ENCODE results near the gene TMEM213. TPM values are rescaled to one million over a fixed set of nuclear protein-coding genes. Genes with fewer than 3 reads are reported as not detected.
A peak's percentile ranks its signal among the peaks of the same experiment; 100 is the strongest.

Gene TMEM213
- total and polyA plus RNA-seq, 5 experiments from 2014 or later, result not detected

DNA sequence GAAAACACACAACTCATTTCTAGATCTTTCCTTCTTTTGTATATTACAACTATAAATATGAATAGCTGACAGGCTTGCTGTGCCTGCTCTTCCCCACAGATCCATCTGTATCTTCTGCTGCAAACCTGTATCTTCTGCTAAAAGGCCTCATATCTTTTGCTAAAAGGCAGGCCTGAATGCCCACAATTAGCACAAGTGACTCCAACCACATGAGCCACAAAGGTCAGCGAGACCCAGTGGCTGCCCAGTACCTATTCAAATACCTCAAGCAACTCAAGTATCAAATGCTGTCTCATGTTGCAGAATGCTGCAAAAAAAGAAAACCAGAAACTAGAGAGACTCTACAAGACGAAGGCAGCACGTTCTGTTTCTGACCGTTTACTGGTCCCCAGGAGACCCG lies 54.7 kb downstream of the TMEM213 start:
- peaks cover 2 to 14% (median 6%) of the 10 kb centered on the region in 9 donors for H3K9me3 Mint-ChIP-seq
- H3K36me3 Mint-ChIP-seq, result peaks cover 0 to 17% (median 5%) of the 10 kb centered on the region in 3 donors
- H3K27me3 Mint-ChIP-seq, result peaks cover 0 to 2% (median 0%) of the 10 kb centered on the region in 5 donors
- H3K4me1 Mint-ChIP-seq, result no peaks in the 10 kb centered on the region
- ATAC-seq (no peak), DNase-seq (no peak)
- no peak overlapping the region for H3K4me3 Mint-ChIP-seq
- POLR2A ChIA-PET, result no interaction called here
- H3K27ac Mint-ChIP-seq, result no peak overlapping the region

DNA sequence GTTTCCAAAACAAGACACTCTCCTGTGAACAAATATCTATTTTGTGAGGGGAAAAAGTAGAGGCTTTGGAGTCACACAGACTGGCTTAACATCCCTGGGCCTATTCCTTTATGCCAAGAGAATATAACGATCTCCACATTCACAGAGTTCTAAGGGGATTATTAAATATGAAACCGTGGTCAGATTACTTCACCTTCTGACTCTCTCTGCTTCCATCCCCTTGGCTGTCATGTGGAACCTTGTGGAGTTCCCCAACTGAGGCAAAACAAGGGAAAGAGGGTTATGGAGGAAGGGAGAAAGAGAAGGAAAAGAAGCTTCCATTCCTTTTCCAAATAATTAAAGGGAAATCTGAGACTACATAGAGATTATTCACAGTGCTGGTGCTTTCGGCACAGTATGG lies 55.7 kb downstream of the TMEM213 start:
- POLR2A ChIA-PET, result no interaction called here
- Mint-ChIP-seq H3K9me3 (peaks cover 5 to 24% (median 14%) of the 10 kb centered on the region in 9 donors), H3K4me3 (no peak overlapping the region), H3K27ac (no peak overlapping the region), H3K27me3 (peaks cover 0 to 2% (median 0%) of the 10 kb centered on the region in 5 donors), H3K36me3 (peaks cover 0 to 22% (median 10%) of the 10 kb centered on the region in 3 donors), H3K4me1 (no peaks in the 10 kb centered on the region)
- DNase-seq, result no peak
- no peak for ATAC-seq

DNA sequence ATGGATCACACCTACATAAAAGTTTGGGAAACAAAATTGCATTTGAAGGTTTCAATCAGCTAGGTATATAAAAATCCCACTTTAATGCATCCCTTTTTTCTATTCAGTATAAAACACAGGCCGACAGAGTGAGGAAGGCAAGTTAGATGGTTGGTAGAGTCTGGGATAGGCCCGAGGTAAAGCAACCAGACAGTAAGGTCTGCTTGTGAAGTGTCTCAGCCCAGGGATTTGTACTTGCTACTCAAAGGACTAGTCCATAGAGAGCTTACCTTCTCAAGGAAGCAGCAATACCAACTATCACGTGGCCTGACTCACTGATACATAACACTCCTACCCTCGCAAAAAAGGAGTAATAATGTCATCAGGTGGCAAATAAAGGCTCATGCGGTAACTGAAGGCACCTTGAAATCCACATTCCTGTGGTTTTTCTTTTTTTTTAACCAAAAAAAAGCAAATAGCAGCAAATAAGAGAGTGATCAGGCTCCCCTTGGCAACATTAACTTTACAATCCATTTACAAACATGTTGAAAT lies 56.4 kb downstream of the TMEM213 start:
- Mint-ChIP-seq H3K36me3 (peaks cover 0 to 22% (median 10%) of the 10 kb centered on the region in 3 donors), H3K4me1 (no peaks in the 10 kb centered on the region), H3K9me3 (peaks cover 5 to 27% (median 14%) of the 10 kb centered on the region in 9 donors), H3K27ac (no peak overlapping the region), H3K4me3 (no peak overlapping the region), H3K27me3 (peaks cover 0 to 2% (median under 1%) of the 10 kb centered on the region in 5 donors)
- POLR2A ChIA-PET, result no interaction called here
- no peak for ATAC-seq
- DNase-seq, result no peak

DNA sequence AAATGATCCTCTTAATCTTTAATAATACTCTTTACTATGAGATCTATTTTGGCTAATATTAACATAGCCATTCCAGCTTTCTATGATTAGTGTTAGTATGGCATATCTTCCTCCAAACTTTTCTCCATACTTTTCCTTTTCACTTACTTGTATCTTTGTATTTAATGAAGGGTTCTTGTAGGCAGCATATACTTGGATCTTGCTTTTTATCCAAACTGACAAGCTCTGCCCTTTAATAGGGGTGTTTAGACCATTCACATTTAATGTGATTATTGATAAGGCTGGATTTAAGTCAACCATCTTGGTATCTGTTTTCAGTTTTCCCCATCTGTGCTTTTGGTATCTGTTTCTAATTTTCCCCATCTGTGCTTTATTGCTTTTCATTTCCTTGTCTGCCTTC lies 59.9 kb downstream of the TMEM213 start:
- no peak for ATAC-seq
- peaks cover 0 to 8% (median 0%) of the 10 kb centered on the region in 5 donors for H3K27me3 Mint-ChIP-seq
- no peak overlapping the region for H3K4me3 Mint-ChIP-seq
- H3K9me3 Mint-ChIP-seq, result peaks cover 5 to 27% (median 13%) of the 10 kb centered on the region in 9 donors
- H3K4me1 Mint-ChIP-seq, result no peaks in the 10 kb centered on the region
- no peak overlapping the region for H3K27ac Mint-ChIP-seq
- peaks cover 0 to 18% (median 8%) of the 10 kb centered on the region in 3 donors for H3K36me3 Mint-ChIP-seq
- DNase-seq, result no peak
- POLR2A ChIA-PET, result no interaction called here

DNA sequence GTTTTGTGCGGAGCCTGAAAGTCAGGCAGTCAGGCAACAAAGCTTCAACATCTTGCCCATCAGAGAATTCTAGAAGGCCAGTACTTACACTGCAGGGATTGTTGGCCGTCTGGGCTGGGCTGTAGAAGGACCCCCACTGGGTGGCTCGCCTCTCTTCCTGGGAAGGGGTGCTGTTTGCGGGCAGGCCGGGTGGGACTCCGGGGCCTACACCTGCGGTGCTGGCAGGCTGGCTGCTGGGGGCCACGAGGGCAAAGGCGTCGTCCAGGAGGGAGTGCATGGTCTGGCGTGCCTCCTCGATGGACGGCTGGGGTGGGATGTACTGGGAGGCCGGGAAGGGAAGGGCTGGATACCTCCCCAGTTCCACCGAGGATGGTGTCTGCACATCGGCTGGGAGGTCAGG lies 63.3 kb downstream of the TMEM213 start:
- Mint-ChIP-seq H3K4me1 (peaks cover 3 to 18% (median 7%) of the 10 kb centered on the region in 4 donors), H3K27ac (peak overlapping the region in 1 of 10 donors; percentile 27), H3K27me3 (peaks cover 0 to 8% (median 0%) of the 10 kb centered on the region in 5 donors), H3K36me3 (peaks cover 0 to 18% (median 8%) of the 10 kb centered on the region in 3 donors), H3K4me3 (no peak overlapping the region), H3K9me3 (peaks cover 5 to 24% (median 13%) of the 10 kb centered on the region in 9 donors)
- ATAC-seq (no peak), DNase-seq (no peak)
- POLR2A ChIA-PET, result no interaction called here

DNA sequence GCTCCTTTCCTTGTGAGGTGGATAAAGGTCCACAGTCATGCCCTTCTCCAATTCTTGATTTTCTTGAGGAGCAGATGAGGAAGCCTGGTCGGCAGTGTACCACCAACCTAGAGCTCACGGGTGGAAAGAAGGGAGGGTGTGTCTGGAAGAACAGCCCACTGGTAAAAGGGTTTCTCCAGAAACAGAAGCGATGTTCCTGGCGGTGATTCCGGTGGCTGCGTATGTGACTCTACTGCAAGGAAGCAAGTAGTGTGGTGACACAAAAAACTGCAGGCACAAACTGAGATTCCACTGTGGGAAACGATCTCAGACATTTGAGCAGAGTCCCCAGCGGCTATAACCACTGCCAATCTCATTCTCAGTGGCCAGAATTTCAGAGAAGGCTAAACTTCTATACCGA lies 66.1 kb downstream of the TMEM213 start:
- no peaks in the 10 kb centered on the region for H3K36me3 Mint-ChIP-seq
- DNase-seq (no peak), ATAC-seq (no peak)
- H3K27ac Mint-ChIP-seq, result peak overlapping the region in 1 of 10 donors; percentile 0
- POLR2A ChIA-PET, result interaction anchor here (0.5 kb wide), 1 partner anchor 25 kb away, joined by 4 read pairs; no protein-coding TSS in a partner anchor
- peaks cover 4 to 18% (median 8%) of the 10 kb centered on the region in 4 donors for H3K4me1 Mint-ChIP-seq
- peaks cover 0 to 8% (median 3%) of the 10 kb centered on the region in 5 donors for H3K27me3 Mint-ChIP-seq
- peaks cover 0 to 3% (median 0%) of the 10 kb centered on the region in 9 donors for H3K9me3 Mint-ChIP-seq
- no peak overlapping the region for H3K4me3 Mint-ChIP-seq

DNA sequence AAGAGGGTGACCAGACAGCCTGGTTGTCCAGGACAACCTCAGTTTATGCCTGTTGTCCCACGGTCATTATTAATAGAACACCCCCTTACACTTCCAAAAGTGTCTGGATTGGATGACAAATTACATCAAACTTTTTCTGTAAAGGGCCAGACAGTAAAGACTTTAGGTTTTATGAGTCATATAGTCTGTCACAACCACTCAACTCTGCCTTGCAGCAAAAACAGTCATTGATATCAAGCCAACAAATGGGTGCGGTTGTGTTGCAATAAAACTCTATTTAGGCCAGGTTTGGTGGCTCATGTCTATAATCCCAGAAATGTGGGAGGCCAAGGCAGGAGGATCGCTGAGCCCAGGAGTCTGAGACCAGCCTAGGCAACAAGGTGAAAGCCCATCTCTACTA lies 66.9 kb downstream of the TMEM213 start:
- POLR2A ChIA-PET, result no interaction called here
- Mint-ChIP-seq H3K9me3 (no peaks in the 10 kb centered on the region), H3K4me3 (no peak overlapping the region), H3K27me3 (peaks cover 0 to 6% (median 2%) of the 10 kb centered on the region in 5 donors), H3K36me3 (no peaks in the 10 kb centered on the region), H3K27ac (peak overlapping the region in 4 of 10 donors; percentile 25 to 85 (median 58)), H3K4me1 (peaks cover 4 to 18% (median 8%) of the 10 kb centered on the region in 4 donors)
- no peak for DNase-seq
- no peak for ATAC-seq

DNA sequence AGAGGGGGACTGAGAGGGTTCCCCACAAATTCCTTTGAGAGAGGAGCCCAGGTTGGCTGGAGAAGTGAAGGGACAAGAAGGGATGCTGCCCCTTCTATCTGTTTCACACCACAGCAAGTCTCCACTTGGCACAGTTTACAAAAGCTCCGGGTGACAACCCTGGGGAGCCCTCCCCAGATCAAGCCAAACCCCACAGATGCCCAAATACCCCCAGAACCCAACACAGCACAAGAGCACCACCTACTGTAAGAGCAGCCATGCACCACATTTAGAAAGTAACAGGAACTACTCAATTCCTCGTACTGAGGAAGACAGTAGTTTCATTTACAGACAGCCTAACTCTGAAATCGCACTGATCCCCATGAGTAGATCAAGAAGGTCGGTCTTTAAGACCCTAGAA lies 68.0 kb downstream of the TMEM213 start:
- no peaks in the 10 kb centered on the region for H3K36me3 Mint-ChIP-seq
- DNase-seq (peak in 9 of 10 donors; percentile 18 to 73 (median 42)), ATAC-seq (peak; percentile 85 to 91)
- H3K27me3 Mint-ChIP-seq, result peaks cover 0 to 6% (median 0%) of the 10 kb centered on the region in 5 donors
- H3K4me3 Mint-ChIP-seq, result no peak overlapping the region
- POLR2A ChIA-PET, result no interaction called here
- H3K9me3 Mint-ChIP-seq, result no peaks in the 10 kb centered on the region
- peak overlapping the region in 4 of 10 donors; percentile 0 to 85 (median 65) for H3K27ac Mint-ChIP-seq
- peaks cover 4 to 18% (median 8%) of the 10 kb centered on the region in 4 donors for H3K4me1 Mint-ChIP-seq

DNA sequence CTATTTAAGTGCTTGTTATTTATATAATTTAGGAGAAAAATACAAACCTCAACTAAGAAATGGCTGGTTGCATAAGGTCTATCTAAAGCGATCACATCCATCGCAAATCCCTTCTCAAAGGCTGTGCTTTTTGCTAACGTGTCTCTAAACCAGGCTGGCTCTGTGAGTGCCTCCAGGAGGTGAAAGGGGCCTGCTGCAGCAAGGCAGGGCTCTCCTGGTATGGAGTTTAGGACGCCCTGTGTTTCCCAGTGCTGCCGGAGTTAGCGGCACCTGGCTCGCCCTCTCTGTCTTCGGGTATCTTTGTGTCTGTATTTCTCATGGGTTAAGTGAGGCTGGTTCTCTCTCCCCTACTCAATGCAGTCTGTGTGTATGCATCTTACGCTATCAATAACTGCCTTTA lies 68.6 kb downstream of the TMEM213 start:
- Mint-ChIP-seq H3K27me3 (peaks cover 0 to 9% (median 0%) of the 10 kb centered on the region in 5 donors), H3K4me1 (peaks cover 4 to 18% (median 8%) of the 10 kb centered on the region in 4 donors), H3K4me3 (no peak overlapping the region), H3K27ac (peak overlapping the region in 1 of 10 donors; percentile 85), H3K9me3 (no peaks in the 10 kb centered on the region), H3K36me3 (no peaks in the 10 kb centered on the region)
- no peak for ATAC-seq
- DNase-seq, result no peak
- POLR2A ChIA-PET, result no interaction called here

DNA sequence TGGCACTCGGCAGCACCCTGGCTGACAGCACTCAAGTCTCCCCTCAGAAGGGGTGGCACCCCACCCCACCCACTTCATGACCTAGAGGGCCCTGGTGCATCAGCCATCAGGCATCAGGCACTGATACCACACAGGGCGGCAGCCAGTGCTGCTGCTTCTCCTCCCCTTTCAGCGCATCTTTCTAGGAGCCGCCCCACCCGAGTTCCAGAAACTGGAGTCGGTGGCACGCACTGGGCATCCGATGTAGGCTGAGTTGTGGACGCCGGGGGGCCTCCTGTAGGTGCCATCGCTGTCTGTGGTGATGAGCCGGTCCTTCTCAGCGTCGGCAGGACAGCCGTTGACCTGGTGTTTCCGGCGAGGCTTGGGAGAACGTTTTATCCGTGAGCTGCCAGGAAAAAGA lies 70.0 kb downstream of the TMEM213 start:
- Mint-ChIP-seq H3K27ac (no peak overlapping the region), H3K4me1 (peaks cover 4 to 18% (median 8%) of the 10 kb centered on the region in 4 donors), H3K36me3 (no peaks in the 10 kb centered on the region), H3K9me3 (no peaks in the 10 kb centered on the region), H3K4me3 (no peak overlapping the region), H3K27me3 (peaks cover 0 to 9% (median 0%) of the 10 kb centered on the region in 5 donors)
- POLR2A ChIA-PET, result no interaction called here
- ATAC-seq (no peak), DNase-seq (no peak)

DNA sequence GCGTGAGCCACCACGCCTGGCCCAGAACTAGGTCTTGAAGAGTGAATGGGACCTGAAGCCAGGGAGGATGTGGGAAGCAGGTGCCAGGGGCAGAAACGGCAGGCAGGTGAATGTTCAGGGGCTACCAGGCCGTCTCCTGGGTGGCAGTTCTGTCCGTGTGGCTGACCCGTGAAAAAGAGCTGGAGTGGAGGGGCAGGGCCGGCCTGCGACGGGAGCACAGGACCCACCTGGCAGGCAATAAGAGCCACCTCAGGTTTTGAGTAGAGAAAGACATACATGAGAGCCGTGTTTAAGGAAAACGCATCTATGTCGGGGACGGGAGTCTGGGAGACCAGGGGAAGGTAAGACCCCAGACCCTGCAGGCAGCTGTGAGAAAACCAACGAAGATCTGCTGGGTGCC lies 70.9 kb downstream of the TMEM213 start:
- H3K9me3 Mint-ChIP-seq, result no peaks in the 10 kb centered on the region
- DNase-seq (no peak), ATAC-seq (no peak)
- peaks cover 4 to 18% (median 8%) of the 10 kb centered on the region in 4 donors for H3K4me1 Mint-ChIP-seq
- no peaks in the 10 kb centered on the region for H3K36me3 Mint-ChIP-seq
- H3K27ac Mint-ChIP-seq, result peak overlapping the region in 1 of 10 donors; percentile 29
- no peak overlapping the region for H3K4me3 Mint-ChIP-seq
- H3K27me3 Mint-ChIP-seq, result peaks cover 0 to 9% (median 0%) of the 10 kb centered on the region in 5 donors
- POLR2A ChIA-PET, result interaction anchor here (0.8 kb wide), 1 partner anchor 14 kb away, joined by 6 read pairs; no protein-coding TSS in a partner anchor

DNA sequence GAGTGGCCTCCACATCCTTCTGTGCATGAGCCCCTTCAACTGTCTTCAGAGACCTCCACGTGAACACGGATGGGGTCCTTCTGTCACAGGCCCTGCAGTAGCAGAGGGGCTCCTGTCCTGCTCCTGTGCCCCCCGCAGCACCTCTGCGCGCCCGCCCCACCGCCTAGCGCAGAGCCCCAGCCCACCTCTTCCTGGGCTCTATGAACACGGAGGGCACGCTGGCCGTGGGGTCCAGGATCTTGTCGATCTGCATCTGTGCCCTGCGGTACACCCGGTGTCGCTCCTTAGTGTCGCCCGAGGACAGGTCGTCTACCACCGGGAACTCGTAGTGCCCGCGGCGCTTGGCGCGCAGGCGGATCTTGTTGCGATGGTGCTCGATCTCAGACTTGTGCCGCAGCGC lies 71.6 kb downstream of the TMEM213 start:
- no peak for DNase-seq
- Mint-ChIP-seq H3K27ac (no peak overlapping the region), H3K4me3 (no peak overlapping the region), H3K4me1 (peaks cover 4 to 18% (median 8%) of the 10 kb centered on the region in 4 donors), H3K27me3 (peaks cover 0 to 9% (median 0%) of the 10 kb centered on the region in 5 donors), H3K36me3 (no peaks in the 10 kb centered on the region), H3K9me3 (no peaks in the 10 kb centered on the region)
- ATAC-seq, result no peak
- POLR2A ChIA-PET, result no interaction called here

DNA sequence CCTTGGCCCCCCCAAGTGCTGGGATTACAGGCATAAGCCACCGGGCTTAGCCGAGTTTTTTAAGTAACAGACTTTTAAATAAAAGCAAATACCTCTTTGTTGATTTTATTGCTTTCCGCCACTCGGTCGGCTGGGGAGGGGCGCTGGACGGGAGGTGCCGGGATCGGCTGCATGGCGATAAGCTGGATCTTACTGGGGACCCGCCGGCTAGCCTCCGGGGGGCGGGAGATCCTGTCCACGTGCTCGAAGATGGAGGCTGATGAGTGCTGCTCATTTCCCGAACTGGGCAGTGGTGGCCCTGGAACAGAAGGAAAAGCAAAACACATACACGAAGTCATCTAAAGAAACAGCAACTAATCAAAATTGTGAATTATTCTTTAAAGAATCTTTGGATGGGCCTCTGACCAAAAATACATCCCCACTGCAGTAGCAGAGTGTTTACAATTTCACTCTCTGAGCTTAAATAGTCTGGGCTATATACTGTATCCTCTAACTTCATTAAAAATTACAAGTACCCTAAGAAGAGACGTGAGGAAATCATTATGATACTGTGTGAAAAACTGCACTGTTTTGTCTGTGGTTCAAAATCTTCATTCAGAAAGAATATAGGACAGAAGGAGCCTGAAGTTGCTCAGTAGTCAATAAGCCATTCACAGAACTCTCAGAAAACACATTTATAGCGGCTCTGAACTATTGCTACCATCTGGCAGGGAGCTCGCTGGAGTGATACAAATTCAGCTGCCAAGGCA lies 73.4 kb downstream of the TMEM213 start:
- Mint-ChIP-seq H3K9me3 (no peaks in the 10 kb centered on the region), H3K36me3 (no peaks in the 10 kb centered on the region), H3K27ac (no peak overlapping the region), H3K4me1 (peaks cover 4 to 15% (median 7%) of the 10 kb centered on the region in 4 donors), H3K4me3 (no peak overlapping the region), H3K27me3 (peaks cover 0 to 9% (median 0%) of the 10 kb centered on the region in 5 donors)
- ATAC-seq (no peak), DNase-seq (no peak)
- POLR2A ChIA-PET, result no interaction called here

Measured in naive thymus-derived CD8-positive, alpha-beta T cell (primary cell).